ENCODE measurements around the gene ADAMTS17.

ADAMTS17 gene

GRCh38 chr15:99979371-99979770, 362.4 kb downstream of the ADAMTS17 start:
- DNase-seq = no peak
- no peak for TF ChIP-seq CTCF (IDR thresholded peaks at IDR 0.05; ENCODE audit: borderline replicate concordance, extremely low read depth, low read length, poor library complexity, severe bottlenecking)
- no peak for TF ChIP-seq EZH2 (IDR thresholded peaks at IDR 0.05; ENCODE audit: borderline replicate concordance, low read depth, low read length, severe bottlenecking)
- Histone ChIP-seq H3K27me3 (ENCODE audit: insufficient read depth, low read length, poor library complexity) (no peaks in the 10 kb centered on the region), H3K9ac (ENCODE audit: low read depth, low read length) (no peak overlapping the region), H3K36me3 (ENCODE audit: insufficient read depth, low read length) (peaks cover 75% of the 10 kb centered on the region), H3K4me3 (ENCODE audit: low read depth in 1 of 2, low read length in 2 of 2) (no peak overlapping the region), H2AFZ (ENCODE audit: low read depth, low read length) (no peak overlapping the region), H3K4me1 (ENCODE audit: insufficient read depth, low read length) (no peaks in the 10 kb centered on the region), H3K27ac (ENCODE audit: low read length) (no peak overlapping the region), H4K20me1 (ENCODE audit: insufficient read depth, low read length) (no peaks in the 10 kb centered on the region; the same call in 1 of the 2 replicates), H3K79me2 (ENCODE audit: insufficient read depth, low read length) (no peaks in the 10 kb centered on the region), H3K4me2 (ENCODE audit: insufficient read depth, low read length) (no peak overlapping the region), H3K9me3 (ENCODE audit: insufficient read depth, low read length, severe bottlenecking) (no peaks in the 10 kb centered on the region)
- ATAC-seq (ENCODE audit: insufficient read depth, low read depth) = no peak

DNA sequence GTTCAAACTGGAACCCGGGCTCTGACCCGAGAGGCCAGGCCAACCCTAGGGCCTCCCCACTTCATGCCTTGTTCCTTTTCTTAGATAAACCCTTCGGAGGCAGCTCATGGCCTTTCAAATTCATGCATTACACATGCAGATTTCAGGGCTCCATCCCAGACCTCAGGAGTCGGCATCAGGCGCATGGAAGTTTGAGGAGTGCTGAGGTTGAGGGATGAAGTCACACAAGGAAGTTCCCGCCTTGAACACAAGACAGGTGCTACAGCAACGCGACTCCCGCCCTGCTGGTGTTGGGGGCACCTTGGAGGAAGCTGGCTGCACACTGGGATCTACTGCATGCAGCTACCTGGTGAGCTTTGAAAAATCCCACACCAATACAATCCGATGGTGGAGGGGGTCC, 363.3 kb downstream of the ADAMTS17 start:
- no peak overlapping the region for H3K9ac ChIP-seq (ENCODE audit: low read depth, low read length)

GRCh38 chr15:99977929-99978328, 363.8 kb downstream of the ADAMTS17 start:
- no peaks in the 10 kb centered on the region; the same call in 1 of the 2 replicates for H4K20me1 ChIP-seq (ENCODE audit: insufficient read depth, low read length)
- H2AFZ ChIP-seq (ENCODE audit: low read depth, low read length) = no peak overlapping the region
- H3K9ac ChIP-seq (ENCODE audit: low read depth, low read length) = no peak overlapping the region
- no peak for TF ChIP-seq EZH2 (IDR thresholded peaks at IDR 0.05; ENCODE audit: borderline replicate concordance, low read depth, low read length, severe bottlenecking)
- no peak for TF ChIP-seq CTCF (IDR thresholded peaks at IDR 0.05; ENCODE audit: borderline replicate concordance, extremely low read depth, low read length, poor library complexity, severe bottlenecking)
- no peak overlapping the region for H3K4me2 ChIP-seq (ENCODE audit: insufficient read depth, low read length)
- no peaks in the 10 kb centered on the region for H3K79me2 ChIP-seq (ENCODE audit: insufficient read depth, low read length)
- no peaks in the 10 kb centered on the region for H3K27me3 ChIP-seq (ENCODE audit: insufficient read depth, low read length, poor library complexity)
- DNase-seq = no peak
- no peak for ATAC-seq (ENCODE audit: insufficient read depth, low read depth)
- no peak overlapping the region for H3K4me3 ChIP-seq (ENCODE audit: low read depth in 1 of 2, low read length in 2 of 2)
- no peaks in the 10 kb centered on the region for H3K4me1 ChIP-seq (ENCODE audit: insufficient read depth, low read length)
- H3K27ac ChIP-seq (ENCODE audit: low read length) = no peak overlapping the region
- H3K36me3 ChIP-seq (ENCODE audit: insufficient read depth, low read length) = peaks cover 75% of the 10 kb centered on the region
- H3K9me3 ChIP-seq (ENCODE audit: insufficient read depth, low read length, severe bottlenecking) = no peaks in the 10 kb centered on the region

More for the DNA sequence above, 363.3 kb downstream of the ADAMTS17 start:
- no peaks in the 10 kb centered on the region; the same call in 1 of the 2 replicates for H4K20me1 ChIP-seq (ENCODE audit: insufficient read depth, low read length)
- no peaks in the 10 kb centered on the region for H3K4me1 ChIP-seq (ENCODE audit: insufficient read depth, low read length)
- TF ChIP-seq EZH2 (IDR thresholded peaks at IDR 0.05; ENCODE audit: borderline replicate concordance, low read depth, low read length, severe bottlenecking) (no peak), CTCF (IDR thresholded peaks at IDR 0.05; ENCODE audit: borderline replicate concordance, extremely low read depth, low read length, poor library complexity, severe bottlenecking) (no peak)
- no peak for DNase-seq
- peaks cover 75% of the 10 kb centered on the region for H3K36me3 ChIP-seq (ENCODE audit: insufficient read depth, low read length)
- no peak overlapping the region for H3K4me2 ChIP-seq (ENCODE audit: insufficient read depth, low read length)
- H3K79me2 ChIP-seq (ENCODE audit: insufficient read depth, low read length) = no peaks in the 10 kb centered on the region
- H2AFZ ChIP-seq (ENCODE audit: low read depth, low read length) = no peak overlapping the region
- no peaks in the 10 kb centered on the region for H3K9me3 ChIP-seq (ENCODE audit: insufficient read depth, low read length, severe bottlenecking)
- no peak overlapping the region for H3K4me3 ChIP-seq (ENCODE audit: low read depth in 1 of 2, low read length in 2 of 2)
- H3K27me3 ChIP-seq (ENCODE audit: insufficient read depth, low read length, poor library complexity) = no peaks in the 10 kb centered on the region
- H3K27ac ChIP-seq (ENCODE audit: low read length) = no peak overlapping the region
- no peak for ATAC-seq (ENCODE audit: insufficient read depth, low read depth)

DNA sequence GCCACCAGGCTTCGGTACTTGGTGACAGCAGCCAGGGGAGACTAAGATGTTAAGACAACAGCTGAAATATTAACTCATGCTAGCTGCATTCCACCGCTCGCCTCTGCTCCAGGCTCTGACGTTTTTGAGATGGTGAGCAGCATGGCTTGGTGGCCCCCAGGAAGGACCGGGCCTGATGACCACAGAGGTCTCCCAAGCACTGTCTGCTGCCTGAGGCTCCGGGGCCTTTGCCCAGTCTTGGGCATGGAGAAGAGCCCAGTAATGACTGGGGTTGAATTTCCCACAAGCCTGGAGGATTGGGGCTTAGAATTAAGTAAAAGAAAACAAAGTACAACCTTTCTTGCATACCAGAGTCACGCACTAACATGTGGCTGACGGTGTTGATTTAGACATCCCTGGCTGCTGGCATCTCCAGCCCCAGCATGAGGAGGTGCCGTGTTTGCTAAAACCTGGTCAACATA, 364.9 kb downstream of the ADAMTS17 start:
- no peak for DNase-seq
- no peak overlapping the region for H3K4me3 ChIP-seq (ENCODE audit: low read depth in 1 of 2, low read length in 2 of 2)
- ATAC-seq (ENCODE audit: insufficient read depth, low read depth) = no peak
- no peaks in the 10 kb centered on the region; the same call in 1 of the 2 replicates for H4K20me1 ChIP-seq (ENCODE audit: insufficient read depth, low read length)
- TF ChIP-seq EZH2 (IDR thresholded peaks at IDR 0.05; ENCODE audit: borderline replicate concordance, low read depth, low read length, severe bottlenecking) (no peak), CTCF (IDR thresholded peaks at IDR 0.05; ENCODE audit: borderline replicate concordance, extremely low read depth, low read length, poor library complexity, severe bottlenecking) (no peak)
- no peaks in the 10 kb centered on the region for H3K27me3 ChIP-seq (ENCODE audit: insufficient read depth, low read length, poor library complexity)
- no peak overlapping the region for H2AFZ ChIP-seq (ENCODE audit: low read depth, low read length)
- H3K9me3 ChIP-seq (ENCODE audit: insufficient read depth, low read length, severe bottlenecking) = no peaks in the 10 kb centered on the region
- no peaks in the 10 kb centered on the region for H3K79me2 ChIP-seq (ENCODE audit: insufficient read depth, low read length)
- no peak overlapping the region for H3K9ac ChIP-seq (ENCODE audit: low read depth, low read length)
- H3K4me1 ChIP-seq (ENCODE audit: insufficient read depth, low read length) = no peaks in the 10 kb centered on the region
- H3K36me3 ChIP-seq (ENCODE audit: insufficient read depth, low read length) = peaks cover 70% of the 10 kb centered on the region
- no peak overlapping the region for H3K4me2 ChIP-seq (ENCODE audit: insufficient read depth, low read length)
- no peak overlapping the region for H3K27ac ChIP-seq (ENCODE audit: low read length)
